Peyer's patch (tissue), 4 donors: ENCODE results near the gene LAGE3. TPM values are rescaled to one million over a fixed set of nuclear protein-coding genes. Genes with fewer than 3 reads are reported as not detected.

Source experiments
- DNase-seq, 3 donors: peaks; one replicate each; pipeline ENCODE4 v3.0.0-alpha.2; 2017 to 2019
- H3K27ac ChIP-seq, 4 donors: fragments of 200-600 bp; sonication (generic); one replicate each; pipeline ENCODE4 v1.5.1; 2016 to 2019
- H3K27me3 ChIP-seq, 2 donors: fragments of 200-600 bp; sonication (generic); one replicate each; pipeline ENCODE4 v1.5.1; 2019
- H3K36me3 ChIP-seq, 3 donors: fragments of 200-600 bp; sonication (generic); one replicate each; pipeline ENCODE4 v1.5.1; 2016 to 2019
- H3K4me1 ChIP-seq, 4 donors: fragments of 200-600 bp; sonication (generic); one replicate each; pipeline ENCODE4 v1.5.1; 2016 to 2019
- H3K4me3 ChIP-seq, 4 donors: fragments of 200-600 bp; sonication (generic); 1 replicate in 3 of 4; 2 replicates in 1 of 4; pipeline ENCODE4 v1.5.1; 2016 to 2019; ENCODE audit warnings: mild to moderate bottlenecking in 1 of 4
- H3K9me3 ChIP-seq, 4 donors: fragments of 200-600 bp; sonication (generic); one replicate each; pipeline ENCODE4 v1.5.1; 2016 to 2019; ENCODE audit warnings: mild to moderate bottlenecking in 1 of 4
- POLR2A ChIP-seq, 2 donors: fragments of 450-650 bp; IDR thresholded peaks; one replicate each; pipeline ENCODE4 v1.5.1; 2017; ENCODE audit warnings: antibody characterized with exemption in 2 of 2, mild to moderate bottlenecking in 2 of 2, moderate library complexity in 2 of 2
- total RNA-seq, 4 donors: library from RNA; depleted of rRNA; stranded (reverse); fragments of >200 nt; gene quantifications; one replicate each; pipeline ENCODE4 v1.1.0, GENCODE V29; 2016
- TF ChIP-seq, protein P1 (sequence below), 6 experiments: fragments of 450-650 bp in 4 of 6; fragments of 200-600 bp in 2 of 6; sonication (generic) in 1 of 6; IDR thresholded peaks; one replicate each; pipeline ENCODE4 v1.5.1; 2017 to 2019; ENCODE audit warnings: antibody characterized with exemption in 6 of 6, mild to moderate bottlenecking in 3 of 6, moderate library complexity in 1 of 6

LAGE3 gene
- total RNA-seq, 4 donors from 2014 or later = 8.5 to 15.7 (median 10.8) TPM

DNA sequence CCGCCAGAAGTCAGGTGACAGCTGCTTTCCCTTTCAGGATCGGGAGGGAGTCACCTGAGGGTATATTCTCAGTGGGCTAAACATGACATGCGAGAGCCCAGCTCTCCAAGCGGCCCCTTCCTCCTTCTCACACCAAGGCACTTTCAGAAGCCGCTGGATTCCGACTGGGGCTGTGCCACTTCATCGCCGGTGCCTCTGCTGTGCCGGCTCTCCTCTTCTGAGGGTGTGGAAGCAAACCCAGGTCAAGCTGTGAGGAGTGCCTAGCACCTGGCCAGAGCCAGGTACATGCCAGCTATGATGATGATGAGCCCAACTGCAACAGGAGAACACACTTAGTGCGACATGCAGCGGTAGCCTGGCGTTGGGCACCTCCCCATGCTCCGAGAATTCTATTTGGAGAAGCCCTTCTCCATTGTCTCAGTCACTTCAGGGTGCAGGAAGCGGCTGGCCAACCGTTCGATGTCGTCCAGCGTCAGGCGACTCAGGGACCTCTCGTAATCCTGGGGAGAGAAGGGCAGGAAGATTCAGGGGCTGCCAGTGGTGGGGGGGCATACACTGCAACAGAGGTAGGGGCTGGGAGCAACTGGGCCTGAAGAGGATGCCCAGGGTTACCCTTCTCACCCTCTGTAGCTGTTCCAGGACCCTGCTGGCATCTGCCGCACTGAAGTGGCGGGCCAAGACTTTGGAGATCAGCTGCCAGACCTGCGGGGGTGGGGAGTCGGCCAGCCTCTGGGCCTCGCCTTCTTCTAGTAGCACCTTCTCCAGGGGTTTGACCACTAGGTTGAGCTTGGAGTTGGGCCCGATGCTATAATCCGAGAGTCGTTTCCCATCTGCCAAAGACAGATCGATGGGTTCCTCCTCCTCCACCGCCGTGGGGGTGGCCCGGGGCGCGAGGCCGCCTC, 6.3 kb upstream of the LAGE3 start:
- DNase-seq = no peak
- H3K4me3 ChIP-seq = peak overlapping the region; percentile 63 to 77 (median 72)
- peaks cover 0 to 7% (median 0%) of the 10 kb centered on the region in 3 donors for H3K36me3 ChIP-seq
- H3K4me1 ChIP-seq = peaks cover 0 to 21% (median 6%) of the 10 kb centered on the region in 4 donors
- H3K27ac ChIP-seq = peak overlapping the region; percentile 85 to 91 (median 88)
- H3K27me3 ChIP-seq = no peaks in the 10 kb centered on the region
- H3K9me3 ChIP-seq = no peaks in the 10 kb centered on the region
- TF ChIP-seq POLR2A (IDR thresholded peaks at IDR 0.05) = no peak
- TF ChIP-seq, protein P1, sequence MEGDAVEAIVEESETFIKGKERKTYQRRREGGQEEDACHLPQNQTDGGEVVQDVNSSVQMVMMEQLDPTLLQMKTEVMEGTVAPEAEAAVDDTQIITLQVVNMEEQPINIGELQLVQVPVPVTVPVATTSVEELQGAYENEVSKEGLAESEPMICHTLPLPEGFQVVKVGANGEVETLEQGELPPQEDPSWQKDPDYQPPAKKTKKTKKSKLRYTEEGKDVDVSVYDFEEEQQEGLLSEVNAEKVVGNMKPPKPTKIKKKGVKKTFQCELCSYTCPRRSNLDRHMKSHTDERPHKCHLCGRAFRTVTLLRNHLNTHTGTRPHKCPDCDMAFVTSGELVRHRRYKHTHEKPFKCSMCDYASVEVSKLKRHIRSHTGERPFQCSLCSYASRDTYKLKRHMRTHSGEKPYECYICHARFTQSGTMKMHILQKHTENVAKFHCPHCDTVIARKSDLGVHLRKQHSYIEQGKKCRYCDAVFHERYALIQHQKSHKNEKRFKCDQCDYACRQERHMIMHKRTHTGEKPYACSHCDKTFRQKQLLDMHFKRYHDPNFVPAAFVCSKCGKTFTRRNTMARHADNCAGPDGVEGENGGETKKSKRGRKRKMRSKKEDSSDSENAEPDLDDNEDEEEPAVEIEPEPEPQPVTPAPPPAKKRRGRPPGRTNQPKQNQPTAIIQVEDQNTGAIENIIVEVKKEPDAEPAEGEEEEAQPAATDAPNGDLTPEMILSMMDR (IDR thresholded peaks at IDR 0.05) = no peak

- peaks cover 0 to 21% (median 4%) of the 10 kb centered on the region in 4 donors for H3K4me1 ChIP-seq
- H3K36me3 ChIP-seq = peaks cover 0 to 7% (median 0%) of the 10 kb centered on the region in 3 donors
- TF ChIP-seq POLR2A (IDR thresholded peaks at IDR 0.05) = peak in 1 of 2 donors; percentile 57
- TF ChIP-seq, protein P1 (IDR thresholded peaks at IDR 0.05) = no peak
- H3K9me3 ChIP-seq = no peaks in the 10 kb centered on the region
- H3K27me3 ChIP-seq = no peaks in the 10 kb centered on the region
- DNase-seq = peak in 2 of 3 donors; percentile 57 to 73
- H3K27ac ChIP-seq = peak overlapping the region in 1 of 4 donors; percentile 91
- H3K4me3 ChIP-seq = no peak overlapping the region
These were observed 5.4 kb upstream of the LAGE3 start for GRCh38 chrX:154484255-154485149.

DNA sequence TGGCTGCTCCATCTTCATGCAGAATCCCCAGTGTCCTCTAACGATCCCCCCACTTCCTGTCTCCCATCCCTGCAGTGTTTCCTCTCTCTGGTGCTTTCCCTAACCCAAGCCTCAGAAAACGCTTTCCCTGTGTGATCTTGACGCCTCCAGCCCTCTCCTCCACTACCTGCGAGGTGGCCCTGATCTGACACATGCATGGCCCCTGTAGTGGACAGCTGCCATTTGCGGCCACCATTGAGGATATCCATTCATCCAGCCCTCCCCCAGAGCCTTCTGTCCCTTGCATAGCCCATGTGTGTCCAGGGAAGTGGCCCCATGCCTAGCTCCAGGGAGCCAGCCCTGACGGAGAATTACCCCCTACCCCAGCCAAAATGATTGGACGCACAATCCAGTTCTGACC, 4.2 kb upstream of the LAGE3 start:
- no peak overlapping the region for H3K27ac ChIP-seq
- no peak for DNase-seq
- H3K9me3 ChIP-seq = no peaks in the 10 kb centered on the region
- TF ChIP-seq, protein P1 (IDR thresholded peaks at IDR 0.05) = no peak
- TF ChIP-seq POLR2A (IDR thresholded peaks at IDR 0.05) = no peak
- peaks cover 0 to 7% (median 0%) of the 10 kb centered on the region in 3 donors for H3K36me3 ChIP-seq
- no peak overlapping the region for H3K4me3 ChIP-seq
- H3K27me3 ChIP-seq = no peaks in the 10 kb centered on the region
- peaks cover 0 to 16% (median 2%) of the 10 kb centered on the region in 4 donors for H3K4me1 ChIP-seq

- no peaks in the 10 kb centered on the region for H3K27me3 ChIP-seq
- no peaks in the 10 kb centered on the region for H3K9me3 ChIP-seq
- TF ChIP-seq, protein P1 (IDR thresholded peaks at IDR 0.05) = no peak
- TF ChIP-seq POLR2A (IDR thresholded peaks at IDR 0.05) = no peak
- H3K27ac ChIP-seq = no peak overlapping the region
- peaks cover 0 to 7% (median 0%) of the 10 kb centered on the region in 3 donors for H3K36me3 ChIP-seq
- no peak for DNase-seq
- no peak overlapping the region for H3K4me3 ChIP-seq
- H3K4me1 ChIP-seq = peaks cover 0 to 21% (median 2%) of the 10 kb centered on the region in 4 donors
These were observed 3.7 kb upstream of the LAGE3 start for GRCh38 chrX:154482786-154483185.

DNA sequence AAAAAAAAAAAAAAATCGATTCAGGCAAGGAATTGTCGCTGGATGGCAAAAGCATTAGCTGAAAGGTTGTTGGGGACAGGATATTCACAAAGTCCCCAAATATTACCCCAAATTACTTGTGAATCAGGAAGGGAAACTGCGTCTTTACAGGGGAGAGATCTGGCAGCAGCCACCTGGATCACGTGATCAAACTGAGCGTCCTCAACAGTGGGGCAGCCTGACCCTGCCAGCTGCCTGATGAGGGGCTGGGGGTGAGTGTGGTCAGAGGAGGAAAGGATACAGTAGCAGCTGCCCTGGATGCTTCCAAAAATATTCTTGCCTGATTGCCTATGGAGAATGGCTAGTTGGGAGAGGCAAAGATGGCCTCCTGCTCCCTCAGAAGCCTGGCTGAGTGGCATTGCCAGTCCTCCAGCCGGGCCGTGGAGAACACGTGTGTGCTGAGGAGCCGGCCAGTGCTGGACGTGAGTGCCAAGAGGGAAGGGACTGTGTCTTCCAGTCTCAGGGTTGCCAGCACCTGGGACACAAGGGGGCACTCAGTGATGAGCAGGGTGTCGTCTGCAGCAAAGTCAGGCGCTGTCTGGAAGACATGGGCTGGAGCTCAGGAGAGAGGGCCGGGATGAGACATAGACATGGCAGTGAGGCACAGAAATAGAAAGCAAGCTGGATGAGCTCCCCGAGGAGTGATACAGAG, 3.0 kb upstream of the LAGE3 start:
- peaks cover 0 to 21% (median 2%) of the 10 kb centered on the region in 4 donors for H3K4me1 ChIP-seq
- TF ChIP-seq, protein P1 (IDR thresholded peaks at IDR 0.05) = no peak
- TF ChIP-seq POLR2A (IDR thresholded peaks at IDR 0.05) = no peak
- H3K27ac ChIP-seq = no peak overlapping the region
- no peak overlapping the region for H3K4me3 ChIP-seq
- no peaks in the 10 kb centered on the region for H3K9me3 ChIP-seq
- H3K27me3 ChIP-seq = no peaks in the 10 kb centered on the region
- H3K36me3 ChIP-seq = peaks cover 0 to 7% (median 0%) of the 10 kb centered on the region in 3 donors
- no peak for DNase-seq
